ENCODE results near the gene OR2S2.

OR2S2 gene

GRCh38 chr9:35923927-35924763, 33.8 kb downstream of the OR2S2 start:
- peak; percentile 89 to 95 for DNase-seq (ENCODE audit: low read depth in 2 of 2)
- no peak overlapping the region for H3K4me3 ChIP-seq (replicated peaks in 1 of 2; ENCODE audit: low read depth in 2 of 2, low read length in 2 of 2)
- no peak for TF ChIP-seq CTCF (IDR thresholded peaks at IDR 0.05; ENCODE audit: low read depth, low read length)

GRCh38 chr9:35923598-35923926, 34.4 kb downstream of the OR2S2 start:
- TF ChIP-seq CTCF (IDR thresholded peaks at IDR 0.05; ENCODE audit: low read depth, low read length), result no peak
- DNase-seq (ENCODE audit: low read depth in 2 of 2), result no peak
- no peak overlapping the region for H3K4me3 ChIP-seq (replicated peaks in 1 of 2; ENCODE audit: low read depth in 2 of 2, low read length in 2 of 2)

GRCh38 chr9:35920051-35920620, 37.8 kb downstream of the OR2S2 start:
- no peak for DNase-seq (ENCODE audit: low read depth in 2 of 2)
- no peak for TF ChIP-seq CTCF (IDR thresholded peaks at IDR 0.05; ENCODE audit: low read depth, low read length)
- no peak overlapping the region for H3K4me3 ChIP-seq (replicated peaks in 1 of 2; ENCODE audit: low read depth in 2 of 2, low read length in 2 of 2)

- no peak for DNase-seq (ENCODE audit: low read depth in 2 of 2)
These were observed 38.5 kb downstream of the OR2S2 start for GRCh38 chr9:35919212-35920008.

GRCh38 chr9:35918780-35919179, 39.2 kb downstream of the OR2S2 start:
- H3K4me3 ChIP-seq (replicated peaks in 1 of 2; ENCODE audit: low read depth in 2 of 2, low read length in 2 of 2), result no peak overlapping the region
- no peak for TF ChIP-seq CTCF (IDR thresholded peaks at IDR 0.05; ENCODE audit: low read depth, low read length)
- no peak for DNase-seq (ENCODE audit: low read depth in 2 of 2)

More at GRCh38 chr9:35919212-35920008, 38.5 kb downstream of the OR2S2 start:
- no peak overlapping the region for H3K4me3 ChIP-seq (replicated peaks in 1 of 2; ENCODE audit: low read depth in 2 of 2, low read length in 2 of 2)
- TF ChIP-seq CTCF (IDR thresholded peaks at IDR 0.05; ENCODE audit: low read depth, low read length), result no peak

GRCh38 chr9:35917261-35917660, 40.7 kb downstream of the OR2S2 start:
- TF ChIP-seq CTCF (IDR thresholded peaks at IDR 0.05; ENCODE audit: low read depth, low read length), result no peak
- no peak for DNase-seq (ENCODE audit: low read depth in 2 of 2)
- H3K4me3 ChIP-seq (replicated peaks in 1 of 2; ENCODE audit: low read depth in 2 of 2, low read length in 2 of 2), result no peak overlapping the region
